ENCODE results near the gene ART1. TPM values are rescaled to one million over a fixed set of nuclear protein-coding genes. Genes with fewer than 3 reads are reported as not detected.

Gene ART1
- total RNA-seq, 4 donors from 2014 or later: not detected

GRCh38 chr11:3710485-3711259, 65.7 kb downstream of the ART1 start:
- TF ChIP-seq, protein P1, sequence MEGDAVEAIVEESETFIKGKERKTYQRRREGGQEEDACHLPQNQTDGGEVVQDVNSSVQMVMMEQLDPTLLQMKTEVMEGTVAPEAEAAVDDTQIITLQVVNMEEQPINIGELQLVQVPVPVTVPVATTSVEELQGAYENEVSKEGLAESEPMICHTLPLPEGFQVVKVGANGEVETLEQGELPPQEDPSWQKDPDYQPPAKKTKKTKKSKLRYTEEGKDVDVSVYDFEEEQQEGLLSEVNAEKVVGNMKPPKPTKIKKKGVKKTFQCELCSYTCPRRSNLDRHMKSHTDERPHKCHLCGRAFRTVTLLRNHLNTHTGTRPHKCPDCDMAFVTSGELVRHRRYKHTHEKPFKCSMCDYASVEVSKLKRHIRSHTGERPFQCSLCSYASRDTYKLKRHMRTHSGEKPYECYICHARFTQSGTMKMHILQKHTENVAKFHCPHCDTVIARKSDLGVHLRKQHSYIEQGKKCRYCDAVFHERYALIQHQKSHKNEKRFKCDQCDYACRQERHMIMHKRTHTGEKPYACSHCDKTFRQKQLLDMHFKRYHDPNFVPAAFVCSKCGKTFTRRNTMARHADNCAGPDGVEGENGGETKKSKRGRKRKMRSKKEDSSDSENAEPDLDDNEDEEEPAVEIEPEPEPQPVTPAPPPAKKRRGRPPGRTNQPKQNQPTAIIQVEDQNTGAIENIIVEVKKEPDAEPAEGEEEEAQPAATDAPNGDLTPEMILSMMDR (IDR thresholded peaks at IDR 0.05): no peak
- TF ChIP-seq POLR2A (IDR thresholded peaks at IDR 0.05): no peak
- Histone ChIP-seq H3K4me3 (no peak overlapping the region), H3K27me3 (no peaks in the 10 kb centered on the region), H3K4me1 (no peaks in the 10 kb centered on the region), H3K36me3 (peaks cover 0 to 81% (median 0%) of the 10 kb centered on the region in 3 donors), H3K9me3 (no peaks in the 10 kb centered on the region), H3K27ac (no peak overlapping the region)
- DNase-seq: no peak

DNA sequence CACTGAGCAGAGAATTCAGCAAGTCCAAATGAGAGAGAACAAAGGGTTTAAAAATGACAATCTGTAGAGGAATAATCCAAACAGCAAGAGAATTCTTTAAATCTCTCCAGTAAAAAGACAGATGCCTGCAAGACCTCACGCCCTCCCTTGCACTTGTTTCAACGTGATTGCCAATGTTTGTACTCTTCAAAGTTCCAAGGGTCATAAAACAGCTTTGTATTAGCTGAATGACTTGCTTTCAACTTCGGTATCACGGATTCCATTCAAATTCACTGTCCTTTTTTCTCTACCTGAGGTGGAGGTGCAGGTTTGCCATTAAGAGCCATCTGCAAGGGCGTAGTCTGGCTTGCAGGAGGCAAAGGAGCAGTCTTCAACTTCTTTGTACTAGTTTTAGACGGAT, 67.3 kb downstream of the ART1 start:
- no peak for DNase-seq
- TF ChIP-seq POLR2A (IDR thresholded peaks at IDR 0.05): no peak
- Histone ChIP-seq H3K4me3 (no peak overlapping the region), H3K27me3 (no peaks in the 10 kb centered on the region), H3K4me1 (no peaks in the 10 kb centered on the region), H3K27ac (no peak overlapping the region), H3K36me3 (peaks cover 0 to 88% (median 0%) of the 10 kb centered on the region in 3 donors), H3K9me3 (no peaks in the 10 kb centered on the region)

Small RNAs within 50 kb of the gene (small RNA-seq; reads per million reads assigned to genes)
- gene RF00019: 0 reads per million in 2 donors

Other genes starting within 250 kb of the ART1 start
- gene ART5, start 3.1 kb upstream of the ART1 start, total RNA-seq: not detected
- 1 to 10 TPM; 1.9 to 5.4 (median 3.5) TPM for gene CHRNA10, start 26.3 kb downstream of the ART1 start, total RNA-seq
- gene NUP98, start 152.4 kb downstream of the ART1 start, total RNA-seq: 100 to 1,000 TPM in 1 of 4 donors, 10 to 100 TPM in 3; 67.7 to 113 (median 86.8) TPM
- gene PGAP2, start 163.4 kb downstream of the ART1 start, total RNA-seq: 10 to 100 TPM in 3 of 4 donors, 1 to 10 TPM in 1; 9.1 to 67.2 (median 53.7) TPM
- 10 to 100 TPM; 33.8 to 83.0 (median 67.0) TPM for gene RHOG, start 195.8 kb downstream of the ART1 start, total RNA-seq
- 100 to 1,000 TPM in 1 of 4 donors, 10 to 100 TPM in 3; 36.3 to 158 (median 46.1) TPM for gene STIM1, start 210.5 kb downstream of the ART1 start, total RNA-seq

Data from Peyer's patch (tissue), 4 donors.